ENCODE data around the gene OXT. TPM values are rescaled to one million over a fixed set of nuclear protein-coding genes. Genes with fewer than 3 reads are reported as not detected.

Gene OXT
- total and polyA plus RNA-seq, 12 donors = 0.35 to 1.3 (median 0.58) TPM; not detected in 8

DNA sequence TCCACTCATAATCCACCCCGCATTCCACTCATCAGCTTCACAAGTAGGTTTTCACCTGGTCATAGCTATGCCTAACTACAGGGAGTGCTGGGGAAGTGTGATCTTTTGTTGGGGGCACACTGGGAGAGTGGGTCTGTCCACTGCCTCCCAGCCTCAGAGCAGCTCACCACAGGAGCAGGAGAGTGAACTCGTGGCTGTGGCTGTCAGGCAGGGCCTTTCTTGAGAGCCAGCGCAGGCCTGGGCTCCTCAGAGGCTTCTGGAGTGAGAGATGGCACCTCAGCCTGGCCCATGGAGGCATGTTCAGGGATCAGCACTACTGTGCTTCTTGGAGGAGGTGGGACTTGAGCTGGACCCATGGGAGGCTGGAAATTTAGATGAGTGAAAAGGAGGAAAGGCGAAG, 32.0 kb upstream of the OXT start:
- Histone ChIP-seq H3K36me3 (peaks cover 5 to 65% (median 45%) of the 10 kb centered on the region in 9 donors), H3K4me1 (peaks cover 3 to 21% (median 12%) of the 10 kb centered on the region in 9 donors), H3K4me3 (no peak overlapping the region), H3K27me3 (no peaks in the 10 kb centered on the region), H3K27ac (no peak overlapping the region), H3K9me3 (no peaks in the 10 kb centered on the region)
- WGBS, 2 donors = 79 to 81% methylated on average over 4 of the region's 4 CpGs
- DNase-seq = no peak
- no peak for ATAC-seq
- intact Hi-C loops (cut with DNase I) = no loop called here
- TF ChIP-seq, protein P1, sequence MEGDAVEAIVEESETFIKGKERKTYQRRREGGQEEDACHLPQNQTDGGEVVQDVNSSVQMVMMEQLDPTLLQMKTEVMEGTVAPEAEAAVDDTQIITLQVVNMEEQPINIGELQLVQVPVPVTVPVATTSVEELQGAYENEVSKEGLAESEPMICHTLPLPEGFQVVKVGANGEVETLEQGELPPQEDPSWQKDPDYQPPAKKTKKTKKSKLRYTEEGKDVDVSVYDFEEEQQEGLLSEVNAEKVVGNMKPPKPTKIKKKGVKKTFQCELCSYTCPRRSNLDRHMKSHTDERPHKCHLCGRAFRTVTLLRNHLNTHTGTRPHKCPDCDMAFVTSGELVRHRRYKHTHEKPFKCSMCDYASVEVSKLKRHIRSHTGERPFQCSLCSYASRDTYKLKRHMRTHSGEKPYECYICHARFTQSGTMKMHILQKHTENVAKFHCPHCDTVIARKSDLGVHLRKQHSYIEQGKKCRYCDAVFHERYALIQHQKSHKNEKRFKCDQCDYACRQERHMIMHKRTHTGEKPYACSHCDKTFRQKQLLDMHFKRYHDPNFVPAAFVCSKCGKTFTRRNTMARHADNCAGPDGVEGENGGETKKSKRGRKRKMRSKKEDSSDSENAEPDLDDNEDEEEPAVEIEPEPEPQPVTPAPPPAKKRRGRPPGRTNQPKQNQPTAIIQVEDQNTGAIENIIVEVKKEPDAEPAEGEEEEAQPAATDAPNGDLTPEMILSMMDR (IDR thresholded peaks at IDR 0.05) = no peak

GRCh38 chr20:3040086-3040485, 31.3 kb upstream of the OXT start:
- Histone ChIP-seq H3K36me3 (peaks cover 5 to 58% (median 41%) of the 10 kb centered on the region in 9 donors), H3K4me3 (no peak overlapping the region), H3K27ac (no peak overlapping the region), H3K4me1 (peaks cover 3 to 27% (median 16%) of the 10 kb centered on the region in 9 donors), H3K9me3 (no peaks in the 10 kb centered on the region), H3K27me3 (no peaks in the 10 kb centered on the region)
- TF ChIP-seq, protein P1 (IDR thresholded peaks at IDR 0.05) = no peak
- WGBS, 2 donors = 92 to 95% methylated on average over 8 of the region's 8 CpGs
- no peak for DNase-seq
- intact Hi-C loops (cut with DNase I) = no loop called here
- ATAC-seq = no peak

- DNase-seq (no peak), ATAC-seq (no peak)
- TF ChIP-seq, protein P1 (IDR thresholded peaks at IDR 0.05) = no peak
- H3K4me1 ChIP-seq = peaks cover 6 to 36% (median 25%) of the 10 kb centered on the region in 9 donors
- H3K27me3 ChIP-seq = no peaks in the 10 kb centered on the region
- H3K36me3 ChIP-seq = peaks cover 2 to 40% (median 23%) of the 10 kb centered on the region in 9 donors
- WGBS, 2 donors = 52 to 54% methylated on average over 10 of the region's 10 CpGs
- H3K4me3 ChIP-seq = peak overlapping the region in 2 of 10 donors; percentile 7 to 11
- H3K27ac ChIP-seq = peak overlapping the region in 9 of 10 donors; percentile 24 to 74 (median 58)
- intact Hi-C loops (cut with DNase I) = no loop called here
- no peaks in the 10 kb centered on the region for H3K9me3 ChIP-seq
Observed at GRCh38 chr20:3041854-3042409, 29.5 kb upstream of the OXT start.

DNA sequence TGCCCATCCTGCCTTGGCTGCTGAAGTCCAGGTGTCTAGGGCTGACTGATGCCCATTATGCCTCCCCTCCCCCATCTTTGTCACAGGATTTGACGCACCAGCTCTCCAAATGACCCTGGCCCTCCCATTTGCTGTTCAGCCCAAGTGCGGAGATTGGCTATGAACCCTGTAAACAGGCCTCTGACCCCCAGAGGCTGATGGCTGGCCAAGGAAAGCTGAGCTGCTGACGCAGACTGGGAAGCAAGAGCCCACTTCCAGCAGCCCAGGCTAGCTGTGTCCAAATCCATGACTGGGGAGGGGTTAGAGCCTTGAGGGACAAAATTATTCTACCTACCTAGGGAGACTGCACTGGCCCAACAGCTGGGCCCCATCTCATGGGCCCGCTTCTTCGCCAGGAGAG, 28.8 kb upstream of the OXT start:
- peak overlapping the region in 1 of 10 donors; percentile 11 for H3K4me3 ChIP-seq
- TF ChIP-seq, protein P1 (IDR thresholded peaks at IDR 0.05) = no peak
- H3K9me3 ChIP-seq = no peaks in the 10 kb centered on the region
- ATAC-seq = peak in 6 of 8 donors; percentile 1 to 35 (median 18)
- H3K27me3 ChIP-seq = no peaks in the 10 kb centered on the region
- peaks cover 0 to 38% (median 21%) of the 10 kb centered on the region in 9 donors for H3K36me3 ChIP-seq
- DNase-seq = peak; percentile 51 to 73
- H3K4me1 ChIP-seq = peaks cover 12 to 42% (median 31%) of the 10 kb centered on the region in 9 donors
- H3K27ac ChIP-seq = peak overlapping the region; percentile 41 to 74 (median 62)
- intact Hi-C loops (cut with DNase I) = no loop called here
- WGBS, 2 donors = 79 to 82% methylated on average over 5 of the region's 5 CpGs

Data from heart right ventricle (tissue), 16 donors.